ENCODE measurements around the gene MRPL4.
"Not testable (repeated sequence)": the region's sequence is repeated elsewhere in the genome, so short reads cannot be mapped to it uniquely, and the experiment has no call there.

Gene MRPL4

GRCh38 chr19:10230173-10230860, 21.7 kb upstream of the MRPL4 start:
- DNase-seq (ENCODE audit: low read depth in 1 of 2, low spot score in 1 of 2): peak; percentile 25 to 57

GRCh38 chr19:10230861-10231611, 21.0 kb upstream of the MRPL4 start, which contains the start of gene S1PR2:
TSS of gene S1PR2 (minus strand) at chr19:10231331. CDS start at chr19:10224905, 6,426 bp downstream.
- peak; percentile 30 to 56 for DNase-seq (ENCODE audit: low read depth in 1 of 2, low spot score in 1 of 2)

- no peak for DNase-seq (ENCODE audit: low read depth in 1 of 2, low spot score in 1 of 2)
Observed at GRCh38 chr19:10231612-10232228, 20.3 kb upstream of the MRPL4 start.

GRCh38 chr19:10233946-10234345, 18.1 kb upstream of the MRPL4 start:
- DNase-seq (ENCODE audit: low read depth in 1 of 2, low spot score in 1 of 2): no peak

- no peak for DNase-seq (ENCODE audit: low read depth in 1 of 2, low spot score in 1 of 2)
Observed at GRCh38 chr19:10235003-10235402, 17.0 kb upstream of the MRPL4 start.

- DNase-seq (ENCODE audit: low read depth in 1 of 2, low spot score in 1 of 2): not testable (repeated sequence)
Observed at GRCh38 chr19:10235409-10235808, 16.6 kb upstream of the MRPL4 start.

GRCh38 chr19:10237702-10238101, 14.3 kb upstream of the MRPL4 start:
- no peak for DNase-seq (ENCODE audit: low read depth in 1 of 2, low spot score in 1 of 2)

- DNase-seq (ENCODE audit: low read depth in 1 of 2, low spot score in 1 of 2): no peak
Observed at GRCh38 chr19:10238172-10238783, 13.7 kb upstream of the MRPL4 start.

- DNase-seq (ENCODE audit: low read depth in 1 of 2, low spot score in 1 of 2): not testable (repeated sequence)
Observed at GRCh38 chr19:10241826-10242449, 10.1 kb upstream of the MRPL4 start.

GRCh38 chr19:10243606-10244005, 8.4 kb upstream of the MRPL4 start:
- no peak for DNase-seq (ENCODE audit: low read depth in 1 of 2, low spot score in 1 of 2)

GRCh38 chr19:10245189-10245939, 6.7 kb upstream of the MRPL4 start:
- DNase-seq (ENCODE audit: low read depth in 1 of 2, low spot score in 1 of 2): no peak

GRCh38 chr19:10246511-10246910, 5.5 kb upstream of the MRPL4 start:
- DNase-seq (ENCODE audit: low read depth in 1 of 2, low spot score in 1 of 2): no peak

GRCh38 chr19:10252707-10253106, 693 bp downstream of the MRPL4 start:
- DNase-seq (ENCODE audit: low read depth in 1 of 2, low spot score in 1 of 2): no peak

- no peak for DNase-seq (ENCODE audit: low read depth in 1 of 2, low spot score in 1 of 2)
Observed at GRCh38 chr19:10254244-10254643, 2.2 kb downstream of the MRPL4 start.

- no peak for DNase-seq (ENCODE audit: low read depth in 1 of 2, low spot score in 1 of 2)
Observed at GRCh38 chr19:10255358-10255757, 3.3 kb downstream of the MRPL4 start.

- no peak for DNase-seq (ENCODE audit: low read depth in 1 of 2, low spot score in 1 of 2)
Observed at GRCh38 chr19:10256551-10256950, 4.5 kb downstream of the MRPL4 start.

- DNase-seq (ENCODE audit: low read depth in 1 of 2, low spot score in 1 of 2): no peak
Observed at GRCh38 chr19:10256970-10257615, 5.1 kb downstream of the MRPL4 start.

GRCh38 chr19:10258080-10258710, 6.2 kb downstream of the MRPL4 start:
- no peak for DNase-seq (ENCODE audit: low read depth in 1 of 2, low spot score in 1 of 2)

GRCh38 chr19:10259162-10259905, 7.3 kb downstream of the MRPL4 start:
- DNase-seq (ENCODE audit: low read depth in 1 of 2, low spot score in 1 of 2): peak; percentile 69 to 79
